MV-4-11 (cell line): Measurements from ENCODE around the gene TMTC1.

Experiments used
- DNase-seq: peaks from one replicate; lab custom pipeline; 2025; lab: John Stamatoyannopoulos, UW

The TMTC1 gene

GRCh38 chr12:29531471-29531870 lies 252.3 kb downstream of the TMTC1 start:
- no peak for DNase-seq

- no peak for DNase-seq
These were observed 253.3 kb downstream of the TMTC1 start for GRCh38 chr12:29530436-29530835.

- no peak for DNase-seq
These were observed 255.6 kb downstream of the TMTC1 start for GRCh38 chr12:29528161-29528560.

GRCh38 chr12:29521951-29522350 lies 261.8 kb downstream of the TMTC1 start:
- no peak for DNase-seq

DNA sequence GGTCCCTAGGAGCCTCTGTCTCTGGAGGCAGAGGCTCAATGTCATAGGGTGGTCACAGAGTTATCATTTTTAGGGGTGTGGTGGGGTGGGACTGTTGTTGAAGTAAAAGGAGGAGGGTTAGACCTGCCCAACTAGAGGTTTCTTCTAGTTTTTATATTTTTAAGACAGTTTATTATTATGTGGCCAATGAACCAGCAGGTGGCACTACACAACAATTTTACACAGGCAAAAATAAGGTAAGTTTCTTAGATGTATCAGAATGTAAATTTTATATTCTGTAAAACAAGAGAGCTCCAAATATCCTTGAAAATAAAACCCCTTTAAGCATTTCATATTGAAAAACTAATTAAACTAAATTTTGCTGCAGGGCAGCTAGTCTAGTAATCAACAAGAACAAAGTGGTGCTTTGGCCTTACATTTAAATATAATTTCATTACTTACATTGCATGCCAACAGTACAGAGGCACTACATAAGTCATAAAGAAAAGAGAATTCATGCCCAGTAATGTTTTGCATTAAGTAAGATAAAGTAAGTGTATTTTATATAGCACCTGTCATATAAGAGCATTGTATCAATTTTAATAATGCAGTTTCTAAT lies 264.1 kb downstream of the TMTC1 start:
- DNase-seq = peak; percentile 20

GRCh38 chr12:29518407-29518806 lies 265.3 kb downstream of the TMTC1 start:
- DNase-seq = no peak

GRCh38 chr12:29517264-29517663 lies 266.5 kb downstream of the TMTC1 start:
- peak; percentile 49 for DNase-seq

DNA sequence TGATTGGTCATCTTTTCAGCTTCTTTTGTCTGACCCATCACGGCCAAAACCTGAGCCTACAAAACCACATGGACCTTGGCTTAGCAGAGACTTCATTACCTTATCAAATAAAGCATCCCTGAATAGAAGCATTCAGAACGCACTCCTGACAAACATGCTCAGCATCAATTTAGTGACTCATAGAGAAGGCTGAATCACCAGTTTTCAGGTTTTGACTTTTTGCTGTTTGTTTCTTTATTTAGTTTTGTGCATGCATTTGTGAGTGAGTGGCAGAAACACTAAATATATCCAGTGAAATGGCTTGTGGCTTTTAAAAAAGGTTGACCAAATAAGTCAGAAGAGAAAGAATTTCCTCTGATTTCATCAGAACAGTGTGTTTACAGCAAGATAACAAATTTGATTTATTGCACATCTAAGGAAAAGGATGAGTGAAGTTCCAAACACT lies 267.3 kb downstream of the TMTC1 start:
- DNase-seq = no peak

- DNase-seq = no peak
These were observed 273.1 kb downstream of the TMTC1 start for GRCh38 chr12:29510591-29511185.

- no peak for DNase-seq
These were observed 274.2 kb downstream of the TMTC1 start for GRCh38 chr12:29509503-29509902.

DNA sequence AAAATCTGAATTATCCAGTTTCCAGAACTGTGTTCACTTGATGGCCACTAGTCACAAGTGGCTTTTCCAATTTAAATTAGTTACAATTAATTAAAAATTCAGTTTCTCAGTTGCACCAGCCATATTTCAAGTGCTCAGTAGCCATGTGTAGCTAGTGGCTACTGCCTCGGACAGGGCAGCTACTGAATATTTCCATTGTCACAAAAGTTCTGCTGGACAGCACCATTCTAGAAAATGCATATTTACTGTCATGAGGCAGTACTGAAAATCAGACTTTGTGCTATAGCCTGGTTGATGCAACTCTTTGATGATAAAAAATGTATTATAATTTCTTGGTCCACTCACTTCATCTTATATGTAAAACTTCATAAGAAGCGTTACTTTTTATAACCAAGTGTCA lies 274.8 kb downstream of the TMTC1 start:
- DNase-seq = no peak

- no peak for DNase-seq
These were observed 278.6 kb downstream of the TMTC1 start for GRCh38 chr12:29505122-29505521.

GRCh38 chr12:29503283-29503682 lies 280.5 kb downstream of the TMTC1 start:
- no peak for DNase-seq

DNA sequence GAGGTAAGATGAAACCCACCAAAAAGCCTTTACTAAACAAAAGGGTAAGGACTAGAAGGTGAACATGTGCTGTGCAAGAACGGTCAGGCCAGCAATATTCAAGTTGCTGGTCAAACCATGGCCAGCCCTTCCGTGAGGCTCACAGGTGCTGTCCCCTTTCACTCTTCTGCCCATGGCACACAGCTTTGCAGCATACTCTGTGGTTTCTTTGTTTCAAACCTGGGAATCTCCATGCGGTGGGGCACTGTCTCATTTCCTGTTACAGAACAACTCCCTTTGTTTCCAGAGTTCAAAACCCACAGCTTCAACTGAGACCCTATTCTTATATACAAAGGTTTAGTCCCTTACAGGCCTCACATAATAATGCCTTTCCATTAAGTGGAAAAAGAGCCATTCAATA lies 284.5 kb downstream of the TMTC1 start:
- no peak for DNase-seq

GRCh38 chr12:29497588-29497987 lies 286.2 kb downstream of the TMTC1 start, which contains the start of gene OVCH1:
OVCH1 (minus strand) TSS chr12:29497686; CDS start chr12:29497686, 0 bp downstream.
- no peak for DNase-seq

DNA sequence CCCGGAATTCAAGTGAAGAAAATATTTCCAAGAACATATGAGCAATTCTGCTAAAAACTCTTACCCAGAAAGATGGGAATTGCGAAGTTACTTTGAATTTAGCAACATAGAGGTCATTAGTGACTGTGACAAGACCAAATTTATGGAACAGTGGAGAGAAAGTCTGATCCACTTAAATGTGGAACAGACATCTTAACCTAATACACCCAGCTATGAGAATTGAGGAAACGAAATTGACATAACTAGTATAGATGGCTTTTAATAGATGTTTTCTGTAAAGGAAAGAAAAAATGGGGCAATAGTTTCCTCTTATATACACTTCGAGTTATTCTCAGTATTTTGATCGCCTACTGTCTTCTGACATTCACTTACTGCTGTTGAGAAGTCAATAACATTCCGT lies 290.9 kb downstream of the TMTC1 start:
- peak; percentile 94 for DNase-seq

- no peak for DNase-seq
These were observed 296.8 kb downstream of the TMTC1 start for GRCh38 chr12:29486972-29487371.

GRCh38 chr12:29463198-29463597 lies 320.5 kb downstream of the TMTC1 start:
- peak; percentile 80 for DNase-seq

GRCh38 chr12:29460082-29460481 lies 323.7 kb downstream of the TMTC1 start:
- DNase-seq = no peak

DNA sequence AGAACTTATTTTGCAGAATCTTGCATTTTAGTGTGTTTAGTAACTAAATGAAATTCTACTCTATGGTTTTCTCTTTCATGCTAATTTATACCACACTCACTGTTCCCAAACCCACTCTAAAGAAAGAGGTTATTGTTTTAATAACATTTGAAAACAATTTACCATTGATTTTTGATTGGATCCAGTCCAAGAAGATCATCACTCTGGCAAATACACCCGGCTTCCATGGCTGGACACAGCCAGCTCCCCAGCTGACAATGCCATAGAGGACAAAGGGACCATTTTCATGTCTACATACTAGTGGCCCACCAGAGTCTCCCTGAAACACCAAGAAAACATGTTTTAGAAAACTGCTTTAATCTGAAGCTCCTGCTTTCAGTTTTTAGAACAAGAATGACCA lies 328.7 kb downstream of the TMTC1 start:
- DNase-seq = no peak

DNA sequence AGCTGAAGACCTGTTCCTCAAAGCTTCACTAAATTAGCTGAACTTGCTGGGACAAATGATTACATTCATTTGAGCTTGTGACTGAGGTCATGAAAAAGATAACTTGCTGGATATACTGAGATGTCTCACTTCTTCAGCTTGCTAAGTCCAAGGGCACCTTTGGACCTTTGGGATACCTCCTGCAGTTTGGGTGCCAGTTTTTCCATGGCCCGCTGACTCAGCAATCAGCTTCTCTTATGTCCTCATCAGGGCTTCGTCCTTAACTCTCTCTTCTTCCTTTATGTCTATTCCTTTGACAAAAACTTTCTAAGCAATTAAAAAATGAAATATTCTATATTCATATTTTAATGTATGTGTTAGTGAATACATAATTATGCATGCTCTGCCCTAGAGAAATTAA lies 331.9 kb downstream of the TMTC1 start:
- no peak for DNase-seq
